ENCODE measurements around the gene SDK1. TPM values are rescaled to one million over a fixed set of nuclear protein-coding genes. Genes with fewer than 3 reads are reported as not detected.

Gene SDK1
- total and polyA plus RNA-seq, 2 of the 8 experiments (the other 6 are each of a cell fraction or from before 2014, with no cell fraction given): 3.3 to 7.2 TPM

DNA sequence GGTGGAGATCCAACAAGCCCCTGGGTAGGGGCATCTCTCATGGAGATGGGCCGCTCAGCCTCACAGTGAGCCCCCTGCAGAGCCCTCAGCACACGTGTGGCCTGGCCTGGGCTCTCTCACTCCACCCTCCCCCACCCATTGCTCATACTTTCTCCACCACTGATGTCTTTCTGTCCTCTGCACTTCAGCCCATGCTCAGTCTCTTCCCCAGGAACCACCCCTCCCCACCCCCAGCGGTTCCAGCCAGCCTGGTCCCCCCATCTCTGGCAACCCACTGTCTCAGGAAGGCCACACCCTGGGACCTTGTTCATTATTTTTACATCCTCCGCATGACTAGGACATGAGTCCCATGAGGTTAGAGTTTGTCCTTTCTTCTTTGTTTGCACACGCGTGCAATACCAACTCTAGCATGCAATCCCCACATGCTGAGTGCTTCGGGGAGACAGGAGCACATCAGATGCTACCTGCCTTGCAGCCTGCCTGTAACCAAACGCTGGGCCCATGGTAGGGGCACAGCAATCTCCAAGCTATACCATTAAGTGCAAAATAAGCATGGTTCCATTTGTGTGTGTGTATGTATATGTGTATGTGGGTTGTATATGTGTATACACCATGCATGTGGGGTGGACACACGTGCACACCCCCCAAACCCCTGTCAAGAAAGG is 972.6 kb downstream of the SDK1 start:
- H2AFZ ChIP-seq (ENCODE audit: low read length): no peak overlapping the region
- no peak overlapping the region for H3K27ac ChIP-seq (ENCODE audit: low read depth, low read length)
- DNase-seq (ENCODE audit: low read depth in 1 of 2, low spot score in 2 of 2): no peak
- H4K20me1 ChIP-seq (replicated peaks in 1 of 2; ENCODE audit: control insufficient read depth in 1 of 2, insufficient read depth in 2 of 2, low read length in 2 of 2): no peaks in the 10 kb centered on the region
- POLR2A ChIA-PET (ENCODE audit: partially characterized antibody): interaction anchor here (0.8 kb wide), 2 partner anchors 12 to 24 kb away, joined by 3 read pairs; no protein-coding TSS in a partner anchor
- H3K4ac ChIP-seq (replicated peaks; ENCODE audit: insufficient read length, low read depth, low read length): no peak overlapping the region
- H2BK12ac ChIP-seq (ENCODE audit: low read depth, low read length): no peak overlapping the region
- CTCF ChIA-PET (ENCODE audit: partially characterized antibody): no interaction called here
- H3K4me1 ChIP-seq (replicated peaks in 1 of 4; ENCODE audit: control insufficient read depth in 3 of 4, insufficient read depth in 4 of 4, low read length in 3 of 4): no peaks in the 10 kb centered on the region; a peak in 5 of 7 replicates
- H4K8ac ChIP-seq (ENCODE audit: extremely low read depth, insufficient read depth, low read length): no peak overlapping the region
- H2BK120ac ChIP-seq (replicated peaks; ENCODE audit: low read depth, low read length): no peak overlapping the region
- H4K5ac ChIP-seq (ENCODE audit: insufficient read length, low read depth, low read length): no peak overlapping the region
- no peaks in the 10 kb centered on the region for H3K27me3 ChIP-seq (replicated peaks in 1 of 4; ENCODE audit: control insufficient read depth in 3 of 4, extremely low read depth in 1 of 4, insufficient read depth in 3 of 4, low read length in 3 of 4)
- H3K36me3 ChIP-seq (ENCODE audit: control insufficient read depth in 2 of 4, insufficient read depth in 4 of 4, low read length in 3 of 4): no peaks in the 10 kb centered on the region
- no peak overlapping the region for H3K4me3 ChIP-seq (ENCODE audit: extremely low read depth in 1 of 4, insufficient read depth in 2 of 4, low read depth in 3 of 4, low read length in 4 of 4)
- 84% methylated on average over 9 of the region's 9 CpGs; no CpG with 5 or more reads in 1 of the 2 experiments for WGBS, 2 experiments (ENCODE audit: extremely low coverage in 1 of 2, insufficient coverage in 1 of 2, insufficient read length in 1 of 2, insufficient replicate concordance in 2 of 2, low coverage in 1 of 2, low lambda C conversion rate in 2 of 2, missing lambda C conversion rate in 1 of 2)
- H3K23ac ChIP-seq (ENCODE audit: insufficient read length): no peak overlapping the region
- no peaks in the 10 kb centered on the region for H3K79me1 ChIP-seq (ENCODE audit: low read depth, low read length)
- TF ChIP-seq MAFK (IDR thresholded peaks at IDR 0.05; ENCODE audit: low read depth, low read length) (no peak), POLR2A (IDR thresholded peaks at IDR 0.05; ENCODE audit: control extremely low read depth in 1 of 2, low read depth in 2 of 2, low read length in 2 of 2) (no peak), SUZ12 (IDR thresholded peaks at IDR 0.05; ENCODE audit: low read length) (no peak)
- no peak overlapping the region for H3K4me2 ChIP-seq (ENCODE audit: insufficient read depth in 1 of 2, low read depth in 2 of 2, low read length in 2 of 2)
- no peak overlapping the region for H2BK15ac ChIP-seq (ENCODE audit: low read length)
- no peak overlapping the region for H3K56ac ChIP-seq (replicated peaks; ENCODE audit: insufficient read length, low read depth, low read length)
- H2BK20ac ChIP-seq (ENCODE audit: low read length): no peak overlapping the region
- no peak overlapping the region for H2AK5ac ChIP-seq (ENCODE audit: low read depth, low read length)
- H3K18ac ChIP-seq (ENCODE audit: extremely low read depth, low read length): no peak overlapping the region
- no peak overlapping the region for H4K91ac ChIP-seq (replicated peaks; ENCODE audit: insufficient read length, low read length)
- no peaks in the 10 kb centered on the region for H3K23me2 ChIP-seq (ENCODE audit: low read depth, low read length)
- no peaks in the 10 kb centered on the region for H3K79me2 ChIP-seq (ENCODE audit: control insufficient read depth in 1 of 2, insufficient read depth in 2 of 2, low read length in 2 of 2)
- no peak overlapping the region for H3K14ac ChIP-seq (ENCODE audit: insufficient read length)
- H2BK5ac ChIP-seq (ENCODE audit: low read depth, low read length): no peak overlapping the region
- no peak for FAIRE-seq
- no peak overlapping the region for H3K9ac ChIP-seq (replicated peaks in 1 of 4; ENCODE audit: extremely low read depth in 1 of 4, low read depth in 3 of 4, low read length in 3 of 4)
- H3K9me3 ChIP-seq (ENCODE audit: insufficient read depth in 2 of 2, low read depth in 1 of 2, low read length in 1 of 2): peaks cover 12 to 22% of the 10 kb centered on the region in 2 experiments; a peak in 3 of 4 replicates
